ENCODE data around the gene SERTAD4. TPM values are rescaled to one million over a fixed set of nuclear protein-coding genes. Genes with fewer than 3 reads are reported as not detected.

SERTAD4 gene
- polyA plus RNA-seq, 1 donor from 2014 or later, result 41.4 TPM

DNA sequence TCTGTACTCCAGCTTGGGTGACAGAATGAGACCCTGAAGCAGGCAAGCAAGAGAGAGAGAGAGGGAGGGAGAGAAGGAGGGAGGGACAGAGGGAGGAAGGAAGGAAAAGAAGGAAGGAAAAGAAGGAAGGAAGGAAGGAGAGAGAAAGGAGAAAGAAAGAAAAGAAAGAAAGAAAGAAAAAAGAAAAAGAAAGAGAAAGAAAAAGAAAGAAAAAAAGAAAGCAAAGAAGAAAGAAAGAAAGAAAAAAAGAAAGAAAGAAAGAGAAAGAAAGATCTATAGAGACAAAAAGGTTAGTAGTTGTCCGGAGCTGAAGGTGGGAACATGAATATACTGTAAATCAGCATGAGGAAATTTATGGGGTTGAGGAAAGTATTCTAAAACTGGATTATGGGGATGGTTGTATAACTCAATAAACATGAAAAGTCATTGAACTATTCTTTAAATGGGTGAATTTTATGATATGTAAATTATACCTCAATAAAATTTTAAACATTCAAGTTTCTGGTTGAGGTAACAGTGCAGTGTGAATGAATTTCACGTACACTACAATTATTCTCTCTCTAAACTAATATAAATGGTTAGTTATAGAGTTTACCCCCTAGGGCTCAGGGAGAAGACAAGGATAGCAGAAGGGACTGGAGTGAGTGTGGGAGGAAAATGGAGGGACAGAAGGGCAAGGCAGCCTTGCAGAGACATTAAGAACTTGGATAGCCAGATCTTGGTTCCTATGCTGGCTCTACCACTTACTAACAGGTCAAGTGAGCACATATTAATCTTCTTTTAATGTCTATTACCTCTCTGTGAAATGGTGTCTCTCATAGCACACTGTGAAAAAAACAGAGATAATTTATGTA, 24.8 kb upstream of the SERTAD4 start:
- Histone ChIP-seq H3K36me3 (ENCODE audit: insufficient read depth, low read length) (no peaks in the 10 kb centered on the region), H3K9me3 (ENCODE audit: low read length) (no peaks in the 10 kb centered on the region), H3K9ac (ENCODE audit: low read length) (no peak overlapping the region), H3K27me3 (ENCODE audit: insufficient read depth, low read depth, low read length) (no peaks in the 10 kb centered on the region), H4K20me1 (ENCODE audit: insufficient read depth) (no peaks in the 10 kb centered on the region), H3K9me2 (ENCODE audit: insufficient read depth, low read length) (no peaks in the 10 kb centered on the region), H3F3A (ENCODE audit: insufficient read depth, low read length, poor library complexity, severe bottlenecking) (no peaks in the 10 kb centered on the region), H2AFZ (ENCODE audit: low read depth, low read length) (no peak overlapping the region), H3K79me2 (replicated peaks; ENCODE audit: insufficient read depth, low read length) (no peaks in the 10 kb centered on the region), H3K4me2 (ENCODE audit: low read length) (no peak overlapping the region), H3K4me3 (ENCODE audit: low read length) (no peak overlapping the region), H3K27ac (ENCODE audit: low read length) (no peak overlapping the region)
- no peak for TF ChIP-seq RAD21 (conservative IDR thresholded peaks at IDR 0.05)
- no peak for TF ChIP-seq SMC3 (conservative IDR thresholded peaks at IDR 0.05; ENCODE audit: poor library complexity)
- no peak for TF ChIP-seq TAF1 (IDR thresholded peaks at IDR 0.05; ENCODE audit: low read depth)
- TF ChIP-seq, protein P1, sequence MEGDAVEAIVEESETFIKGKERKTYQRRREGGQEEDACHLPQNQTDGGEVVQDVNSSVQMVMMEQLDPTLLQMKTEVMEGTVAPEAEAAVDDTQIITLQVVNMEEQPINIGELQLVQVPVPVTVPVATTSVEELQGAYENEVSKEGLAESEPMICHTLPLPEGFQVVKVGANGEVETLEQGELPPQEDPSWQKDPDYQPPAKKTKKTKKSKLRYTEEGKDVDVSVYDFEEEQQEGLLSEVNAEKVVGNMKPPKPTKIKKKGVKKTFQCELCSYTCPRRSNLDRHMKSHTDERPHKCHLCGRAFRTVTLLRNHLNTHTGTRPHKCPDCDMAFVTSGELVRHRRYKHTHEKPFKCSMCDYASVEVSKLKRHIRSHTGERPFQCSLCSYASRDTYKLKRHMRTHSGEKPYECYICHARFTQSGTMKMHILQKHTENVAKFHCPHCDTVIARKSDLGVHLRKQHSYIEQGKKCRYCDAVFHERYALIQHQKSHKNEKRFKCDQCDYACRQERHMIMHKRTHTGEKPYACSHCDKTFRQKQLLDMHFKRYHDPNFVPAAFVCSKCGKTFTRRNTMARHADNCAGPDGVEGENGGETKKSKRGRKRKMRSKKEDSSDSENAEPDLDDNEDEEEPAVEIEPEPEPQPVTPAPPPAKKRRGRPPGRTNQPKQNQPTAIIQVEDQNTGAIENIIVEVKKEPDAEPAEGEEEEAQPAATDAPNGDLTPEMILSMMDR (IDR thresholded peaks at IDR 0.05; ENCODE audit: poor library complexity, severe bottlenecking), result no peak
- TF ChIP-seq, protein P2, sequence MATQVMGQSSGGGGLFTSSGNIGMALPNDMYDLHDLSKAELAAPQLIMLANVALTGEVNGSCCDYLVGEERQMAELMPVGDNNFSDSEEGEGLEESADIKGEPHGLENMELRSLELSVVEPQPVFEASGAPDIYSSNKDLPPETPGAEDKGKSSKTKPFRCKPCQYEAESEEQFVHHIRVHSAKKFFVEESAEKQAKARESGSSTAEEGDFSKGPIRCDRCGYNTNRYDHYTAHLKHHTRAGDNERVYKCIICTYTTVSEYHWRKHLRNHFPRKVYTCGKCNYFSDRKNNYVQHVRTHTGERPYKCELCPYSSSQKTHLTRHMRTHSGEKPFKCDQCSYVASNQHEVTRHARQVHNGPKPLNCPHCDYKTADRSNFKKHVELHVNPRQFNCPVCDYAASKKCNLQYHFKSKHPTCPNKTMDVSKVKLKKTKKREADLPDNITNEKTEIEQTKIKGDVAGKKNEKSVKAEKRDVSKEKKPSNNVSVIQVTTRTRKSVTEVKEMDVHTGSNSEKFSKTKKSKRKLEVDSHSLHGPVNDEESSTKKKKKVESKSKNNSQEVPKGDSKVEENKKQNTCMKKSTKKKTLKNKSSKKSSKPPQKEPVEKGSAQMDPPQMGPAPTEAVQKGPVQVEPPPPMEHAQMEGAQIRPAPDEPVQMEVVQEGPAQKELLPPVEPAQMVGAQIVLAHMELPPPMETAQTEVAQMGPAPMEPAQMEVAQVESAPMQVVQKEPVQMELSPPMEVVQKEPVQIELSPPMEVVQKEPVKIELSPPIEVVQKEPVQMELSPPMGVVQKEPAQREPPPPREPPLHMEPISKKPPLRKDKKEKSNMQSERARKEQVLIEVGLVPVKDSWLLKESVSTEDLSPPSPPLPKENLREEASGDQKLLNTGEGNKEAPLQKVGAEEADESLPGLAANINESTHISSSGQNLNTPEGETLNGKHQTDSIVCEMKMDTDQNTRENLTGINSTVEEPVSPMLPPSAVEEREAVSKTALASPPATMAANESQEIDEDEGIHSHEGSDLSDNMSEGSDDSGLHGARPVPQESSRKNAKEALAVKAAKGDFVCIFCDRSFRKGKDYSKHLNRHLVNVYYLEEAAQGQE (IDR thresholded peaks at IDR 0.05; ENCODE audit: borderline replicate concordance), result no peak
- no peak for TF ChIP-seq EP300 (conservative IDR thresholded peaks at IDR 0.05; ENCODE audit: poor library complexity, severe bottlenecking)
- no peak for TF ChIP-seq POLR2AphosphoS5 (IDR thresholded peaks at IDR 0.05)
- TF ChIP-seq MXI1 (conservative IDR thresholded peaks at IDR 0.05; ENCODE audit: poor library complexity, severe bottlenecking), result no peak
- no peak for TF ChIP-seq EZH2 (IDR thresholded peaks at IDR 0.05; ENCODE audit: borderline replicate concordance, insufficient read depth, low read length, poor library complexity, severe bottlenecking)

DNA sequence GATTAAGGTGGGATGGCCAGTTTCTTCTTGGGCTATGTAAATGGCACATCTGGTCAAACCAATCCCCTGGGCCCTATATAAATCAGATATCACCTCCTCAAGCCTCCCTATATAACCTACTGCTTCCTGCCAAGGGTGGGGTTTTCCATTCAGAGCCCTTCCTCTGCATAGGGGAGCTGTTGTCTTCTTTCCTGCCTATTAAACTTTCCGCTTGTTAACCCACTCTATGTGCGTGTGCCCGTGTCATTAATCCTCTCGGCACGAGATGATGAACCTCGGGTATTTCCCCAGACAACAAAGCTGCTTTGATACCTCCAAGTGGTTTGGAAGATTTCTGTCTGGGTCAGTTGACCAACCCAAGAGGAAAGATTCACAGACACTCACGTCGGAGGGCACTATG, 19.3 kb upstream of the SERTAD4 start:
- H3F3A ChIP-seq (ENCODE audit: insufficient read depth, low read length, poor library complexity, severe bottlenecking), result no peaks in the 10 kb centered on the region
- no peak overlapping the region for H3K9ac ChIP-seq (ENCODE audit: low read length)
- H3K4me3 ChIP-seq (ENCODE audit: low read length), result no peak overlapping the region
- no peak overlapping the region for H3K27ac ChIP-seq (ENCODE audit: low read length)
- H4K20me1 ChIP-seq (ENCODE audit: insufficient read depth), result no peaks in the 10 kb centered on the region
- H3K4me2 ChIP-seq (ENCODE audit: low read length), result no peak overlapping the region
- H3K36me3 ChIP-seq (ENCODE audit: insufficient read depth, low read length), result no peaks in the 10 kb centered on the region
- H3K79me2 ChIP-seq (replicated peaks; ENCODE audit: insufficient read depth, low read length), result no peaks in the 10 kb centered on the region
- no peaks in the 10 kb centered on the region for H3K27me3 ChIP-seq (ENCODE audit: insufficient read depth, low read depth, low read length)
- no peak overlapping the region for H2AFZ ChIP-seq (ENCODE audit: low read depth, low read length)
- no peak for TF ChIP-seq MXI1 (conservative IDR thresholded peaks at IDR 0.05; ENCODE audit: poor library complexity, severe bottlenecking)
- TF ChIP-seq POLR2AphosphoS5 (IDR thresholded peaks at IDR 0.05), result no peak
- TF ChIP-seq TAF1 (IDR thresholded peaks at IDR 0.05; ENCODE audit: low read depth), result no peak
- TF ChIP-seq EP300 (conservative IDR thresholded peaks at IDR 0.05; ENCODE audit: poor library complexity, severe bottlenecking), result no peak
- no peak for TF ChIP-seq SMC3 (conservative IDR thresholded peaks at IDR 0.05; ENCODE audit: poor library complexity)
- TF ChIP-seq, protein P1 (IDR thresholded peaks at IDR 0.05; ENCODE audit: poor library complexity, severe bottlenecking), result no peak
- no peak for TF ChIP-seq EZH2 (IDR thresholded peaks at IDR 0.05; ENCODE audit: borderline replicate concordance, insufficient read depth, low read length, poor library complexity, severe bottlenecking)
- TF ChIP-seq RAD21 (conservative IDR thresholded peaks at IDR 0.05), result no peak
- TF ChIP-seq, protein P2 (IDR thresholded peaks at IDR 0.05; ENCODE audit: borderline replicate concordance), result no peak
- no peaks in the 10 kb centered on the region for H3K9me3 ChIP-seq (ENCODE audit: low read length)
- no peaks in the 10 kb centered on the region for H3K9me2 ChIP-seq (ENCODE audit: insufficient read depth, low read length)

Measured in neural cell (in vitro differentiated cells).